Measurements from ENCODE around the gene LDHA.

The LDHA gene

GRCh38 chr11:18375941-18376340, 18.4 kb upstream of the LDHA start:
- TF ChIP-seq ZFX (IDR thresholded peaks at IDR 0.05; ENCODE audit: borderline replicate concordance) (no peak), CTCF (IDR thresholded peaks at IDR 0.05) (no peak)
- no peak overlapping the region for H3K27ac ChIP-seq

GRCh38 chr11:18379201-18379600, 15.2 kb upstream of the LDHA start:
- TF ChIP-seq CTCF (IDR thresholded peaks at IDR 0.05) (no peak), ZFX (IDR thresholded peaks at IDR 0.05; ENCODE audit: borderline replicate concordance) (no peak)
- H3K27ac ChIP-seq, result no peak overlapping the region

- no peak for TF ChIP-seq CTCF (IDR thresholded peaks at IDR 0.05)
- peak overlapping the region; percentile 94 for H3K27ac ChIP-seq
These were observed 10.8 kb upstream of the LDHA start for GRCh38 chr11:18383388-18384156.

GRCh38 chr11:18384157-18384641, 10.2 kb upstream of the LDHA start:
- peak overlapping the region; percentile 94 for H3K27ac ChIP-seq
- TF ChIP-seq ZFX (IDR thresholded peaks at IDR 0.05; ENCODE audit: borderline replicate concordance) (no peak), CTCF (IDR thresholded peaks at IDR 0.05) (no peak)

GRCh38 chr11:18390088-18390487, 4.3 kb upstream of the LDHA start:
- TF ChIP-seq CTCF (IDR thresholded peaks at IDR 0.05) (no peak), ZFX (IDR thresholded peaks at IDR 0.05; ENCODE audit: borderline replicate concordance) (no peak)

GRCh38 chr11:18392434-18393321, 1.7 kb upstream of the LDHA start:
- H3K27ac ChIP-seq, result peak overlapping the region; percentile 91; the same call in 1 of the 2 replicates
- TF ChIP-seq ZFX (IDR thresholded peaks at IDR 0.05; ENCODE audit: borderline replicate concordance) (no peak), CTCF (IDR thresholded peaks at IDR 0.05) (no peak)

More at GRCh38 chr11:18390088-18390487, 4.3 kb upstream of the LDHA start:
- H3K27ac ChIP-seq, result no peak overlapping the region
